Brain microvascular endothelial cell (primary cell): ENCODE data around the gene ZNF107.
"Not testable (repeated sequence)": the region's sequence is repeated elsewhere in the genome, so short reads cannot be mapped to it uniquely, and the experiment has no call there.

Experiments used
- DNase-seq: peaks from one replicate; pipeline ENCODE4 v3.0.0-alpha.2; 2020
- H3K27ac ChIP-seq: fragments of 250-450 bp; sonication (Bioruptor Pico); 2 replicates; pipeline ENCODE4 v1.5.1; 2020; ENCODE audit warnings: mild to moderate bottlenecking, moderate library complexity
- H3K27me3 ChIP-seq: fragments of 250-450 bp; sonication (Bioruptor Pico); replicated peaks from 2 replicates; pipeline ENCODE4 v1.5.1; 2020; ENCODE audit warnings: mild to moderate bottlenecking
- H3K36me3 ChIP-seq: fragments of 250-450 bp; sonication (Bioruptor Pico); replicated peaks from 2 replicates; pipeline ENCODE4 v1.5.1; 2020; ENCODE audit warnings: mild to moderate bottlenecking
- H3K4me3 ChIP-seq: 2 replicates; pipeline ENCODE4 v1.5.1; 2011; ENCODE audit warnings: low read depth, mild to moderate bottlenecking, control low read depth, low read length, moderate library complexity
- CTCF ChIP-seq: IDR thresholded peaks from 2 replicates; pipeline ENCODE4 v1.5.1; 2011; ENCODE audit warnings: low read depth, mild to moderate bottlenecking, moderate library complexity, low read length, control low read depth, inconsistent platforms; ENCODE audit errors: missing control alignments
- in situ Hi-C: cut with HindIII; loops from 2 replicates; pipeline ENCODE4 v1.10.0; 2017; ENCODE audit warnings: low sequenced_read_pairs, low pct_ligation_motif_present

ZNF107 gene

GRCh38 chr7:64651632-64652165, 14.2 kb upstream of the ZNF107 start:
- in situ Hi-C loops: no loop called here
- no peaks in the 10 kb centered on the region for H3K36me3 ChIP-seq
- H3K27me3 ChIP-seq: no peaks in the 10 kb centered on the region
- H3K27ac ChIP-seq: no peak overlapping the region
- no peak for DNase-seq
- no peak for TF ChIP-seq CTCF
- no peak overlapping the region for H3K4me3 ChIP-seq

- TF ChIP-seq CTCF: no peak
- H3K27ac ChIP-seq: no peak overlapping the region
- in situ Hi-C loops: no loop called here
- no peak overlapping the region for H3K4me3 ChIP-seq
- DNase-seq: no peak
- no peaks in the 10 kb centered on the region for H3K27me3 ChIP-seq
- H3K36me3 ChIP-seq: no peaks in the 10 kb centered on the region
Observed at GRCh38 chr7:64653721-64654401, 12.1 kb upstream of the ZNF107 start.

- no peak for TF ChIP-seq CTCF
- DNase-seq: no peak
- in situ Hi-C loops: no loop called here
- H3K27ac ChIP-seq: no peak overlapping the region
- H3K4me3 ChIP-seq: no peak overlapping the region
- H3K36me3 ChIP-seq: no peaks in the 10 kb centered on the region
- no peaks in the 10 kb centered on the region for H3K27me3 ChIP-seq
Observed at GRCh38 chr7:64654796-64655548, 11.0 kb upstream of the ZNF107 start.

GRCh38 chr7:64655811-64656210, 10.1 kb upstream of the ZNF107 start:
- DNase-seq: no peak
- Histone ChIP-seq H3K27ac (no peak overlapping the region), H3K27me3 (no peaks in the 10 kb centered on the region), H3K36me3 (no peaks in the 10 kb centered on the region), H3K4me3 (no peak overlapping the region)
- no peak for TF ChIP-seq CTCF
- in situ Hi-C loops: no loop called here

GRCh38 chr7:64656489-64656888, 9.4 kb upstream of the ZNF107 start:
- H3K4me3 ChIP-seq: no peak overlapping the region
- H3K36me3 ChIP-seq: no peaks in the 10 kb centered on the region
- TF ChIP-seq CTCF: no peak
- in situ Hi-C loops: no loop called here
- H3K27ac ChIP-seq: no peak overlapping the region
- H3K27me3 ChIP-seq: no peaks in the 10 kb centered on the region
- DNase-seq: no peak

- H3K27me3 ChIP-seq, in situ Hi-C loops: not testable (repeated sequence)
Observed at GRCh38 chr7:64662091-64662490, 3.8 kb upstream of the ZNF107 start.

More at GRCh38 chr7:64662091-64662490, 3.8 kb upstream of the ZNF107 start:
- not testable (repeated sequence) for H3K36me3 ChIP-seq, H3K4me3 ChIP-seq, H3K27ac ChIP-seq, DNase-seq
